Neural progenitor cell (in vitro differentiated cells): Measurements from ENCODE around the gene HHLA2. TPM values are rescaled to one million over a fixed set of nuclear protein-coding genes. Genes with fewer than 3 reads are reported as not detected.

Experiments used
- DNase-seq: peaks from one replicate; pipeline ENCODE4 v3.0.0-alpha.2; 2016; ENCODE audit warnings: low spot score
- H2AFZ ChIP-seq: fragments of 200-600 bp; sonication (generic); replicated peaks from 2 replicates; pipeline ENCODE4 v1.6.1; 2016; ENCODE audit warnings: antibody characterized with exemption
- H3F3A ChIP-seq: fragments of 200-600 bp; sonication (generic); 2 replicates; pipeline ENCODE4 v1.6.1; 2016; ENCODE audit warnings: antibody characterized with exemption, low read depth
- H3K27ac ChIP-seq: fragments of 200-600 bp; sonication (generic); 2 replicates; pipeline ENCODE4 v1.5.1; 2016; ENCODE audit warnings: mild to moderate bottlenecking
- H3K27me3 ChIP-seq: fragments of 200-600 bp; sonication (generic); 2 replicates; pipeline ENCODE4 v1.6.1; 2016; ENCODE audit warnings: mild to moderate bottlenecking, moderate library complexity
- H3K36me3 ChIP-seq: fragments of 200-600 bp; sonication (generic); 2 replicates; pipeline ENCODE4 v1.5.1; 2016
- H3K4me1 ChIP-seq: fragments of 200-600 bp; sonication (generic); 2 replicates; pipeline ENCODE4 v1.6.1; 2016; ENCODE audit warnings: mixed run types
- H3K4me2 ChIP-seq: fragments of 200-600 bp; sonication (generic); 2 replicates; pipeline ENCODE4 v1.6.1; 2016
- H3K4me3 ChIP-seq: fragments of 200-600 bp; sonication (generic); 2 replicates; pipeline ENCODE4 v1.5.1; 2016
- H3K79me2 ChIP-seq: fragments of 200-600 bp; sonication (generic); 2 replicates; pipeline ENCODE4 v1.6.1; 2016; ENCODE audit warnings: low read depth
- H3K9ac ChIP-seq: fragments of 200-600 bp; sonication (generic); 2 replicates; pipeline ENCODE4 v1.6.1; 2016
- H3K9me3 ChIP-seq: fragments of 200-600 bp; sonication (generic); 2 replicates; pipeline ENCODE4 v1.5.1; 2016; ENCODE audit warnings: low read depth
- H4K20me1 ChIP-seq: fragments of 200-600 bp; sonication (generic); 2 replicates; pipeline ENCODE4 v1.6.1; 2016; ENCODE audit warnings: low read depth
- H3K27ac Mint-ChIP-seq: 3 replicates; pipeline ENCODE4 v1.8.0; 2021; ENCODE audit warnings: mixed read lengths
- H3K27me3 Mint-ChIP-seq: 2 replicates; pipeline ENCODE4 v1.8.0; 2022; ENCODE audit warnings: low read depth, mild to moderate bottlenecking, inconsistent platforms, moderate library complexity, mixed read lengths; ENCODE audit not compliant: insufficient read depth
- H3K36me3 Mint-ChIP-seq: 3 replicates; pipeline ENCODE4 v1.8.0; 2021; ENCODE audit warnings: mixed read lengths
- H3K4me1 Mint-ChIP-seq: 3 replicates; pipeline ENCODE4 v1.8.0; 2021; ENCODE audit warnings: mixed read lengths
- H3K4me3 Mint-ChIP-seq: 3 replicates; pipeline ENCODE4 v1.8.0; 2021; ENCODE audit warnings: mild to moderate bottlenecking, moderate library complexity, mixed read lengths
- H3K9me3 Mint-ChIP-seq: 3 replicates; pipeline ENCODE4 v1.8.0; 2020; ENCODE audit warnings: mixed read lengths
- EZH2 ChIP-seq: fragments of 200-600 bp; sonication (generic); IDR thresholded peaks from 2 replicates; pipeline ENCODE4 v1.6.1; 2017; ENCODE audit warnings: antibody characterized with exemption, mild to moderate bottlenecking, moderate library complexity
- EZH2phosphoT487 ChIP-seq: fragments of 200-600 bp; sonication (generic); IDR thresholded peaks from 2 replicates; pipeline ENCODE4 v1.6.1; 2017; ENCODE audit warnings: antibody characterized with exemption
- total RNA-seq: library from RNA; depleted of rRNA; stranded (reverse); fragments of >200 nt; gene quantifications from 2 replicates; pipeline ENCODE4 v1.2.3, GENCODE V29; 2015; ENCODE audit warnings: low replicate concordance
- TF ChIP-seq, protein P1 (sequence below): fragments of 200-600 bp; sonication (generic); IDR thresholded peaks from 2 replicates; pipeline ENCODE4 v1.5.1; 2017; ENCODE audit warnings: antibody characterized with exemption, mild to moderate bottlenecking

HHLA2 gene
- total RNA-seq, 1 donor from 2014 or later = not detected

- Mint-ChIP-seq H3K27ac (no peak overlapping the region), H3K9me3 (no peaks in the 10 kb centered on the region), H3K36me3 (no peaks in the 10 kb centered on the region), H3K4me3 (no peak overlapping the region), H3K4me1 (no peaks in the 10 kb centered on the region), H3K27me3 (no peaks in the 10 kb centered on the region)
- no peak overlapping the region for H2AFZ ChIP-seq
- no peaks in the 10 kb centered on the region for H4K20me1 ChIP-seq
- TF ChIP-seq EZH2phosphoT487 (no peak), EZH2 (no peak)
- TF ChIP-seq, protein P1, sequence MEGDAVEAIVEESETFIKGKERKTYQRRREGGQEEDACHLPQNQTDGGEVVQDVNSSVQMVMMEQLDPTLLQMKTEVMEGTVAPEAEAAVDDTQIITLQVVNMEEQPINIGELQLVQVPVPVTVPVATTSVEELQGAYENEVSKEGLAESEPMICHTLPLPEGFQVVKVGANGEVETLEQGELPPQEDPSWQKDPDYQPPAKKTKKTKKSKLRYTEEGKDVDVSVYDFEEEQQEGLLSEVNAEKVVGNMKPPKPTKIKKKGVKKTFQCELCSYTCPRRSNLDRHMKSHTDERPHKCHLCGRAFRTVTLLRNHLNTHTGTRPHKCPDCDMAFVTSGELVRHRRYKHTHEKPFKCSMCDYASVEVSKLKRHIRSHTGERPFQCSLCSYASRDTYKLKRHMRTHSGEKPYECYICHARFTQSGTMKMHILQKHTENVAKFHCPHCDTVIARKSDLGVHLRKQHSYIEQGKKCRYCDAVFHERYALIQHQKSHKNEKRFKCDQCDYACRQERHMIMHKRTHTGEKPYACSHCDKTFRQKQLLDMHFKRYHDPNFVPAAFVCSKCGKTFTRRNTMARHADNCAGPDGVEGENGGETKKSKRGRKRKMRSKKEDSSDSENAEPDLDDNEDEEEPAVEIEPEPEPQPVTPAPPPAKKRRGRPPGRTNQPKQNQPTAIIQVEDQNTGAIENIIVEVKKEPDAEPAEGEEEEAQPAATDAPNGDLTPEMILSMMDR = no peak
- no peaks in the 10 kb centered on the region for H3K27me3 ChIP-seq
- no peaks in the 10 kb centered on the region for H3K9me3 ChIP-seq
- H3F3A ChIP-seq = no peaks in the 10 kb centered on the region
- DNase-seq = no peak
- no peak overlapping the region for H3K4me3 ChIP-seq
- no peak overlapping the region for H3K27ac ChIP-seq
- no peaks in the 10 kb centered on the region for H3K36me3 ChIP-seq
- no peak overlapping the region for H3K9ac ChIP-seq
- no peaks in the 10 kb centered on the region for H3K79me2 ChIP-seq
- no peaks in the 10 kb centered on the region for H3K4me1 ChIP-seq
- no peak overlapping the region for H3K4me2 ChIP-seq
Observed at GRCh38 chr3:108324177-108324576, 27.8 kb downstream of the HHLA2 start.

- Mint-ChIP-seq H3K27ac (no peak overlapping the region), H3K27me3 (no peaks in the 10 kb centered on the region), H3K9me3 (no peaks in the 10 kb centered on the region), H3K4me1 (no peaks in the 10 kb centered on the region), H3K4me3 (no peak overlapping the region), H3K36me3 (no peaks in the 10 kb centered on the region)
- no peaks in the 10 kb centered on the region for H4K20me1 ChIP-seq
- TF ChIP-seq EZH2phosphoT487 (no peak), EZH2 (no peak)
- TF ChIP-seq, protein P1 = no peak
- DNase-seq = no peak
- H3K4me3 ChIP-seq = no peak overlapping the region
- no peak overlapping the region for H2AFZ ChIP-seq
- no peak overlapping the region for H3K4me2 ChIP-seq
- H3K9ac ChIP-seq = no peak overlapping the region
- H3K9me3 ChIP-seq = no peaks in the 10 kb centered on the region
- H3F3A ChIP-seq = no peaks in the 10 kb centered on the region
- no peaks in the 10 kb centered on the region for H3K79me2 ChIP-seq
- H3K4me1 ChIP-seq = no peaks in the 10 kb centered on the region
- H3K27ac ChIP-seq = no peak overlapping the region
- H3K36me3 ChIP-seq = no peaks in the 10 kb centered on the region
- no peaks in the 10 kb centered on the region for H3K27me3 ChIP-seq
Observed at GRCh38 chr3:108327168-108327567, 30.8 kb downstream of the HHLA2 start.

- no peak overlapping the region for H2AFZ ChIP-seq
Observed at GRCh38 chr3:108328821-108329486, 32.6 kb downstream of the HHLA2 start.

More at GRCh38 chr3:108328821-108329486, 32.6 kb downstream of the HHLA2 start:
- Mint-ChIP-seq H3K4me3 (no peak overlapping the region), H3K9me3 (no peaks in the 10 kb centered on the region), H3K27ac (no peak overlapping the region), H3K27me3 (no peaks in the 10 kb centered on the region), H3K36me3 (no peaks in the 10 kb centered on the region), H3K4me1 (no peaks in the 10 kb centered on the region)
- no peak overlapping the region for H3K27ac ChIP-seq
- no peaks in the 10 kb centered on the region for H3K36me3 ChIP-seq
- H3K79me2 ChIP-seq = no peaks in the 10 kb centered on the region
- DNase-seq = no peak
- no peaks in the 10 kb centered on the region for H3K4me1 ChIP-seq
- H3K9ac ChIP-seq = no peak overlapping the region
- H3K4me3 ChIP-seq = no peak overlapping the region
- no peaks in the 10 kb centered on the region for H3K27me3 ChIP-seq
- no peak for TF ChIP-seq EZH2
- TF ChIP-seq, protein P1 = no peak
- TF ChIP-seq EZH2phosphoT487 = no peak
- no peaks in the 10 kb centered on the region for H3F3A ChIP-seq
- H3K4me2 ChIP-seq = no peak overlapping the region
- no peaks in the 10 kb centered on the region for H4K20me1 ChIP-seq
- H3K9me3 ChIP-seq = no peaks in the 10 kb centered on the region
